Inflammatory macrophage treated with lipopolysaccharide for 4 hours (primary cell): Measurements from ENCODE around the gene SRY.
A peak's percentile ranks its signal among the peaks of the same experiment; 100 is the strongest.
"Not testable (repeated sequence)": the region's sequence is repeated elsewhere in the genome, so short reads cannot be mapped to it uniquely, and the experiment has no call there.

Experiments used
- DNase-seq: peaks from one replicate; pipeline ENCODE4 v3.0.0-alpha.2; 2020

Gene SRY

DNA sequence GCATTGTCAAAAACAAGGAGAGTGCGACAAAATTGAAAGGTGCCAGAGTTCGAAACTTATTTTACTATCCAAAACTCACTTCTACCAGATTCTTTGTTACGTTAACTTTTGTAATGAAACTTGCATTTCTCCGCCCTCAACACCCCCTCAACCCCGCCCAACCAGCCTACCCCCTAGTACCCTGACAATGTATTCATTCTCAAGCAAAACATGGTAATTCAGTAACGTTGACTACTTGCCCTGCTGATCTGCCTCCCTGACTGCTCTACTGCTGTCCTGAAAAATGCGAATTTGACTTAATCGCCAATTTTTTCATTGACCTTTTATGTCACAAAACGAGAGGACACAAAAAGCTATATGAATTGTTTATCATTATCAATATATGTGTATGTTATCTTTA is at the start of gene SRY:
SRY (minus strand) TSS at position 83 of the 400 bp plus-strand sequence; CDS start at position 4, 79 bp downstream.
- DNase-seq: no peak

GRCh38 chrY:2837078-2837477 is 49.6 kb upstream of the SRY start:
- DNase-seq: no peak

- DNase-seq: no peak
These were observed 47.7 kb upstream of the SRY start for GRCh38 chrY:2835230-2835629.

GRCh38 chrY:2828497-2828896 is 41.0 kb upstream of the SRY start:
- DNase-seq: no peak

GRCh38 chrY:2824471-2824870 is 37.0 kb upstream of the SRY start:
- DNase-seq: no peak

GRCh38 chrY:2817146-2817896 is 29.8 kb upstream of the SRY start:
- DNase-seq: not testable (repeated sequence)

GRCh38 chrY:2800246-2800645 is 12.8 kb upstream of the SRY start:
- DNase-seq: peak; percentile 18

DNA sequence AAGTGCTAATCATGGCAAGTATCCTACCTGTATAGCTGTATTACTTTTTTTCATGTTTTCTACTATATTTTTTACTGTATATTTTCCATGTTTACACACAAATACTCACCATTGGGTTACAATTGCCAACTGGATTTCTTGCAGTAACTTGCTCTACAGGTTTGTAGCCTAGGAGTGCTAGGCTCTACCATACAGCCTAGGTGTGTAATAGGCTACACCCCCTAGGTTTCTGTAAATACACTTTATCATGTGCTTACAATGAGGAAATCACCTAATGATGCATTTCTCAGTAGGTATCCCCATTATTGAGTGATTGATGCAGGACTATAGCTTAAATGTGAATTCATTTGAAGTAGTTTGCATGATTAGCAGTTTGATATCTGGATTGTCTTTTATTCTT is 10.5 kb upstream of the SRY start:
- DNase-seq: no peak

GRCh38 chrY:2796977-2797523 is 9.6 kb upstream of the SRY start:
- no peak for DNase-seq

DNA sequence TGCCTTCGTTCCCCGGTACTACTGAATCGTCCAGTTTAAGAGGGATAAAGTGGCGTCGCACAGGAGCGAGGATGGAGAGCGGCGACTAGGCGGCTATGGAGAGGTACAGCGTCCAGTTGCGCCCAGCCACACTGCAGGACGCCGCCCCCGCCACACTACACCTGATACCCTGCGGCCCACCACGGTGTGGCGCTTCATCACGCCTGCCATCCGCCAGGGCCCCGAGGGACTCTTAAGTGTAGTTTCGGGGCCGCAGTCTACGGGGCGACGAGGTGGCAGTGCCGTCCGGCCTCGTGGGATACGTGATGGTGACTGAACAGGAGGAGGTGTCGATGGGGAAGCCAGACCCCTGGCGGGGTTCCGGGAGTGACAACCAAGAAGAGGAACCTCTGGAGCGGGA is 2.3 kb upstream of the SRY start:
- DNase-seq: no peak

DNA sequence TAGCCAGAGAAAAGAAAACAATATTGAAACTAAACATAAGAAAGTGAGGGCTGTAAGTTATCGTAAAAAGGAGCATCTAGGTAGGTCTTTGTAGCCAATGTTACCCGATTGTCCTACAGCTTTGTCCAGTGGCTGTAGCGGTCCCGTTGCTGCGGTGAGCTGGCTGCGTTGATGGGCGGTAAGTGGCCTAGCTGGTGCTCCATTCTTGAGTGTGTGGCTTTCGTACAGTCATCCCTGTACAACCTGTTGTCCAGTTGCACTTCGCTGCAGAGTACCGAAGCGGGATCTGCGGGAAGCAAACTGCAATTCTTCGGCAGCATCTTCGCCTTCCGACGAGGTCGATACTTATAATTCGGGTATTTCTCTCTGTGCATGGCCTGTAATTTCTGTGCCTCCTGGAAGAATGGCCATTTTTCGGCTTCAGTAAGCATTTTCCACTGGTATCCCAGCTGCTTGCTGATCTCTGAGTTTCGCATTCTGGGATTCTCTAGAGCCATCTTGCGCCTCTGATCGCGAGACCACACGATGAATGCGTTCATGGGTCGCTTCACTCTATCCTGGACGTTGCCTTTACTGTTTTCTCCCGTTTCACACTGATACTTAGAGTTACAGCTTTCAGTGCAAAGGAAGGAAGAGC is 488 bp downstream of the SRY start:
- DNase-seq: no peak
